Pons (tissue), 1 donor: ENCODE results near the gene USP26.
A peak's percentile ranks its signal among the peaks of the same experiment; 100 is the strongest.
"Not testable (repeated sequence)": the region's sequence is repeated elsewhere in the genome, so short reads cannot be mapped to it uniquely, and the experiment has no call there.

Source experiments
- DNase-seq: peaks from one replicate; pipeline ENCODE4 v3.0.0-alpha.2; 2016; ENCODE audit warnings: low spot score

The USP26 gene

DNA sequence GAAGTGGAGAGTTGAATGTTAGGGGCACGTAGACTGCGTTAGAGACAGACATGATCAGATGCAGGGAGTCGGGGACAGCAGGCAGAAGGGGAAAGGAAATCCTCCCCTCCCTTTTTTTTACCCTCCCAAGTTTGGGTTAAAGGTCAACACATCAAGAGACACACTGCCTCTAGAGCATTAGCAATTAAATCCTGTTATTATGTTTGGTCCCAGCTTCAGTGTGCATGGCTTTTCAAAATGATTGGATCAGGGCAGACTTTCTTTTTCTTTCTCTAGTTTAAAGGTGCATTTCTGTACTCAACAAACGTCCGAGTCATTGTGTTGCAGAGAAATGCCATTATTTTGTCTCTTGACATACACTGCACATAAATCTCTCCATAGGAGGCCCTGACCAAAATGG is 63.9 kb downstream of the USP26 start:
- DNase-seq: no peak

DNA sequence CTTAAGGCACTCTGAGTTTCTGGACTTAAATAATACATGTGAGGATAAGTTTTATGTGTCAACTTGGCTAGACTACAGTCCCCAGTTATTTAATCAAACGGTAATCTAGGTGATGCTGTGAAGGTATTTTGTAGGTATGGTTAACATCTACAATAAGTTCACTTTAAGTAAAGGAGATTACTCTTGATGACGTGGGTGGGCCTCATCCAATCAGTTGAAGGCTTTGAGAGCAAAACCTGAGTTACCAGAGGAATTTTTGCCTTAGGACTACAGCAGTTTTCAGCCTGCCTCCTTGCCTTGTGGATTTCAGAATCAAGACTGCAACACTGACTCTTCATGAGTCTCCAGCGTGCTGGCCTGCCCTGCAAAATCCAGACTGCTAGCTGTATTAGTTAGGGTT is 78.7 kb downstream of the USP26 start:
- no peak for DNase-seq

DNA sequence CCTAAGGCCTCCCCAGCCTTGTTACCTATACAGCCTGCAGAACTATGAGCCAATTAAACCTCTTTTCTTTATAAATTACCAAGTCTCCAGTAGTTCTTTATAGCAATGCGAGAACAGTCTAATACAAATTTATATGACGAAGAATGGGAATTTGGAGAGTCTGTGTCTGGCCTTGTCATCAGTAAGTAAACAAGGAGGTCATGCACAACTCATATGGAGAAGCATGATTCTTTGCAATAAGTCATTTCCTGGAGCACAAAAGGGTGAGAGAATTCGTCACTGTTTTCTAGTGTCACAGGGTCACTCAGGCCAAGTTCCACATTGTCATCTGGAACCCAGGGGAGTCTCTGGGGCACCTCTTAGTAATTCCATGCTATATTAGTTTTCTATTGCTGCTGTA is 89.5 kb downstream of the USP26 start:
- no peak for DNase-seq

DNA sequence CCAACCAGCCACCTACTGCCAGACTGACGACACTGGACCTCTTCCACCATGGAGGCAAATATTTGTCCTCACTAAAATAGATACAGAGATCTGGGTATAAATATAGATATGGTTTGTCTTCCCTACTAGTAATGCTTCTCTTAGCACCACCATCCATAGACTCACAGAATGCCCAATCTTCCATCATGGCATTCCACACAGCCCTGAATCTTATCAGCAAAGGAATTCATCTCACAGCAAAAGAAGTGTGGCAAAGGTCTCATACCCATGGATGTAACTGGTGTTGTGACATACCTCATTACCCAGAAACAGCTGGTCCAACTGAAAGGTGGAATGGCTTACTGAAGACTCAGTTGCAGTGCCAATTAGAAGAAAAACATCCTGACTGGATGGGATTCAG is 91.3 kb downstream of the USP26 start:
- DNase-seq: no peak

DNA sequence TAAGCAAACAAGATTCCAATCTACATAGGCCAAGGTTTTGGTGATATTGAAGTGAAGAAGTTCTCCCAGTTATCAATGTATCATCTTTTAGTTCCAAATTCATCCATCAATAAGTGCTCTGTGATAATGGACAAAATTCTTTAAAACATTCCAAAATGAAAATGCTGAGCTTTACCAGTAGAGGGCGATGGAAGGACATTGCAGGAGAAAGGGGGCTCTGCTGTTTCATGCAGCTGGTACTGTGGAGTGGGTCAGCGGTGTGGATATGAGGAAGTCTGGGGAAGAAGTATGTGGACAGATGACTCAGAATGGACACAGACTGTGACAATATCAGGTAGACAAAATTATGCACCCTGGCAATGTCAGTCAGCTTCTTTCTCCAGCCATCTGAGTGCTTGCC is 91.9 kb downstream of the USP26 start:
- peak; percentile 1 for DNase-seq

DNA sequence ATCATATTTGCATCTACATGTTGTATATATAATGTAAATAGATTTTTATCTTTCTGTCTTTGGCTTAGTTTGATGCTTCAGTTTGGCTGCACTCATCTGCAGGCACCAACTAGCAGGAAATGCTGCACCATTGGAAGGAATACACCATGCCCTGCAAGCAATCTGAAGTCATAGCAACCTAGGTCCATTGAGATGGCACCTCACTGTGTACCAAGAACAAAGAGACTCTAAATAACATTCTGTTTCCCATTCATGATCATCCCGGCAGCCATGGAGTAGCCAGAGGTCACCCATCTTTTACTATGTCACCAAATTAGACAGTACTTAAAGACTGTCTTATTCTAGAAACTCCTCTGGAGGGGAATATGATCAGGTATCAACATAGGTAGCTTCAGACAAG is 97.7 kb downstream of the USP26 start:
- DNase-seq: no peak

DNA sequence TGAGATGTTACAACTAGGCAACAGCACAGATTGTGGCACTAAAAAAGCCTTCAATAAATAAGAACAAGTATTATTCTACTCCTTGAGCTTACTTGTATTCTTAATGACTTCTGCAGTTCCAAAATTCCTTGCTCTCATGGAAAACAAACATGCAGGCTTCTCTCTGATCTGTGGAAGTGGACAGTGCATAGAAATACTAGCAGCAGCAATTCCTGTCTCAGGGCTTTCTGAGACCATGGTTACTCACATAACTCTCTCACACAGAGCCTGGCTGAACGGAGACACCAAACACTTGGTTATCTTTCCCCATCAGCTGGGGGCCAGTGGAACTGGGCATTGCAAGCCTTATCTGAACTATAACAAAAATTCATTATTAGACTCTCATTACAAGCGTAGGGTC is 106.1 kb downstream of the USP26 start:
- no peak for DNase-seq

DNA sequence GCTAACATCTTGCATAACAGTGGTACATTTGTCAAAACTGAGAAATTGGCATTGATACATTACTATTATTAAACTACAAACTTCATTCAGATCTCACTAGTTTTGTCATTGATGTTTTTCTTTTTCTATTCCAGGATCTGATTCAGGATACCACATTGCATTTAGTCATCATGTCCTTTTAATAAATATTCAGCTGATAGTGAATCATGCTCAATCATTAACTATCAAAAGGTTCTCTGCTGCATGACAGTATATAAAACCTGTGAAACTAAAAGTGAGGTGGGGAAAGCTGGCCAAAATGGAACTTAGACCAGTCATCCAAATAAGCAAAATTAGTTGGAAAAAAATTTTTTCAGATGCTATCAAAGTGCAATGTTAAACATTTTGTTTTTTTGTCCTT is 110.4 kb downstream of the USP26 start:
- DNase-seq: no peak

DNA sequence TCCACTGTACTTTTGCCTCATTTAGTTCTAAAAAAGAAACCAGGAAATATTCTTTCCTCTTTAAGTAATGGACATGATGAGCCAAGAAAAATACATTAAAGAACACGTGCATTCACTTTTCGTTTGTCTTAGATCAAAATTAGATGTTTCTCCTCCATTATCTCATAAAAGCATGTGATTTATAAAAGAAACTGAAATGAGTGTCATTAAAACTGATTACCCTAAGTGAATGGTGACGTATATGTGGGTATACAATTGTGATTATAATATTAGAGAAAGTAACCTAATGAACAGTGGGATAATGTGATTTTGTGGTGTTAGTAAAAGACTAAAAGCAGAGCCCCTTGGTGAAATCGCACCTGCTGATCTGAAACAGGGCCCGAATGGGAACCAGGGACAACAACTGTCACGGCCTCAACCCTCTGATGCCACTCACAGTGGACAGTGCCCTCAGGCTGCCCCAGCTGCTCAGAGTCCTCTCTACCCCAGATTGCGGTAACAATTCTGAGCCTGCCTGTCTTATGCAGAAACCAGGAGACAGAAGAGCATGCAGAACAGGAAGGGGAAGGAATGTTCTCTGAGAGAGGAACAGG is 112.8 kb downstream of the USP26 start:
- no peak for DNase-seq

DNA sequence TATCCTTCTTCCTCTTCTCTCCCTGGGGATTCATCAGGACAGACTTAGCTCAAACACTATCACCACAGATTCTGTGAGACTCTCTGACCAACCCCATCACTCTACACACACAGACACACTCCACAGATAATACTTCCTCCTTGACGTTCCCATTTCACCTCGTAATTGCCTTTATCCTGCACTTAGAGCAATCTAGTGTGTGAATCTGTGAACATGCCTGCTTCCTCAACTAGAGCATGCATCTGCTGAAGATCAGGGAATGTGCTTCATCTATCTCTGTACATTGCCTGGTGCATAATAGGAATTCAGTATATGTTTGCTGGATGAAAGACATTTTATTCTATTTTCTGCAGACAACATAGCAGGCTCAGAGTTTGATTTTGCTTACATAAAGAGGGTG is 113.4 kb downstream of the USP26 start:
- no peak for DNase-seq

DNA sequence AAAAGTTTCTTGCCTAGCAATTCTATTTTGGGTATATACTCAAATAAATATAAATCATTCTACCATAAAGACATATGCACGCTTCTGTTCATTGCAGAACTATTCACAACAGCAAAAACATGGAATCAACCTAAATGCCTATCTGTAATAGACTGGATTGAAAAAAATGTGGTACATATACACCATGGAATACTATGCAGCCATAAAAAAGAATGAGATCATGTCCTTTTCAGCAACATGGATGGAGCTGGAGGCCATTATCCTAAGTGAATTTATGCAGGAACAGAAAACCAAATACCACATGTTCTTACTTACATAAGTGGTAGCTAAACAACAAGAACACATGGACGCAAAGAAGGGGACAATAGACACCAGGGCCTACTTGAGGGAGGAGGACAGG is 116.9 kb downstream of the USP26 start:
- DNase-seq: not testable (repeated sequence)
